Amygdala (tissue), 56 donors: Measurements from ENCODE around the gene PAX7.
"Not testable (repeated sequence)": the region's sequence is repeated elsewhere in the genome, so short reads cannot be mapped to it uniquely, and the experiment has no call there.

Experiments used
- DNase-seq, 56 donors: peaks; one replicate each; lab custom pipeline; 2025; lab: John Stamatoyannopoulos, UW

PAX7 gene

GRCh38 chr1:18746981-18747380 is 116.3 kb downstream of the PAX7 start:
- DNase-seq = no peak

GRCh38 chr1:18747671-18748070 is 117.0 kb downstream of the PAX7 start:
- DNase-seq = no peak

GRCh38 chr1:18748435-18748834 is 117.8 kb downstream of the PAX7 start:
- DNase-seq = no peak

GRCh38 chr1:18749569-18749968 is 118.9 kb downstream of the PAX7 start:
- DNase-seq = no peak

GRCh38 chr1:18750600-18750999 is 120.0 kb downstream of the PAX7 start:
- DNase-seq = no peak

GRCh38 chr1:18751425-18751824 is 120.8 kb downstream of the PAX7 start:
- DNase-seq = no peak

GRCh38 chr1:18752409-18752808 is 121.8 kb downstream of the PAX7 start:
- no peak for DNase-seq

- DNase-seq = no peak
These were observed 129.5 kb downstream of the PAX7 start for GRCh38 chr1:18760156-18760555.

GRCh38 chr1:18761948-18762840 is 131.5 kb downstream of the PAX7 start:
- peak in 6 of 56 donors; percentile 8 to 13 (median 10) for DNase-seq

- peak in 1 of 56 donors; percentile 6 for DNase-seq
These were observed 133.7 kb downstream of the PAX7 start for GRCh38 chr1:18764362-18764761.

- DNase-seq = no peak
These were observed 135.1 kb downstream of the PAX7 start for GRCh38 chr1:18765725-18766124.

GRCh38 chr1:18766328-18766727 is 135.7 kb downstream of the PAX7 start:
- DNase-seq = no peak

GRCh38 chr1:18767576-18767975 is 136.9 kb downstream of the PAX7 start:
- DNase-seq = not testable (repeated sequence)

- no peak for DNase-seq
These were observed 137.4 kb downstream of the PAX7 start for GRCh38 chr1:18768086-18768485.

GRCh38 chr1:18769140-18769539 is 138.5 kb downstream of the PAX7 start:
- DNase-seq = no peak

GRCh38 chr1:18770799-18771198 is 140.2 kb downstream of the PAX7 start:
- no peak for DNase-seq

GRCh38 chr1:18773753-18774152 is 143.1 kb downstream of the PAX7 start:
- no peak for DNase-seq

GRCh38 chr1:18775341-18775740 is 144.7 kb downstream of the PAX7 start:
- no peak for DNase-seq

GRCh38 chr1:18776777-18777176 is 146.1 kb downstream of the PAX7 start:
- no peak for DNase-seq

- DNase-seq = no peak
These were observed 147.8 kb downstream of the PAX7 start for GRCh38 chr1:18778437-18778836.

GRCh38 chr1:18781031-18781430 is 150.4 kb downstream of the PAX7 start:
- no peak for DNase-seq

GRCh38 chr1:18783705-18784481 is 153.2 kb downstream of the PAX7 start:
- no peak for DNase-seq
